ENCODE measurements around the gene MIA. TPM values are rescaled to one million over a fixed set of nuclear protein-coding genes. Genes with fewer than 3 reads are reported as not detected.

Gene MIA
- total and polyA plus RNA-seq, 10 donors = 1.5 to 14.2 (median 5.7) TPM; not detected in 6

DNA sequence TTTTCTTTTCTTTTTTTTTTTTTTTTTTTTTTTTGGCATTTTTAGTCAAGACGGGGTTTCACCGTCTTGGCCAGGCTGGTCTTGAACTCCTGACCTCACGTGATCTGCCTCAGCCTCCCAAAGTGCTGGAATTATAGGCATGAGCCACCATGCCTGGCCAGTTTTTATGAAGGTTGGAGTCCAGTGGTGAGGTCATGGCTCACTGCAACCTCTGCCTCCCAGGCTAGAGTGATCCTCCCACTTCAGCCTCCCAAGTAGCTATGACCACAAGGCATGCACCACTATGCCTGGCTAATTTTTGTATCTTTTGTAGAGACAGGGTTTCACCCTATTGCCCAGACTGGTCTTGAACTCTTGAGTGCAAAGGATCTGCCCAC lies 20.1 kb upstream of the MIA start:
- peak overlapping the region in 5 of 8 donors; percentile 14 to 93 (median 22) for H3K4me3 ChIP-seq
- intact Hi-C loops (cut with DNase I; ENCODE audit: low total_unique reads) = loop anchor here (10.0 kb wide), 1 partner anchor 50 kb away; no protein-coding TSS in a partner anchor
- peaks cover 47 to 89% (median 61%) of the 10 kb centered on the region in 6 donors for H3K4me1 ChIP-seq
- peak overlapping the region in 7 of 8 donors; percentile 58 to 97 (median 82) for H3K27ac ChIP-seq
- WGBS, 5 donors = 62 to 84% (median 67%) methylated on average over 3 of the region's 3 CpGs
- DNase-seq = no peak
- peaks cover 0 to 64% (median 40%) of the 10 kb centered on the region in 6 donors for H3K36me3 ChIP-seq
- H3K9me3 ChIP-seq = no peaks in the 10 kb centered on the region
- no peaks in the 10 kb centered on the region for H3K27me3 ChIP-seq (replicated peaks in 1 of 7)
- TF ChIP-seq POLR2A (IDR thresholded peaks at IDR 0.05) = no peak
- TF ChIP-seq POLR2AphosphoS5 (IDR thresholded peaks at IDR 0.05) = no peak

DNA sequence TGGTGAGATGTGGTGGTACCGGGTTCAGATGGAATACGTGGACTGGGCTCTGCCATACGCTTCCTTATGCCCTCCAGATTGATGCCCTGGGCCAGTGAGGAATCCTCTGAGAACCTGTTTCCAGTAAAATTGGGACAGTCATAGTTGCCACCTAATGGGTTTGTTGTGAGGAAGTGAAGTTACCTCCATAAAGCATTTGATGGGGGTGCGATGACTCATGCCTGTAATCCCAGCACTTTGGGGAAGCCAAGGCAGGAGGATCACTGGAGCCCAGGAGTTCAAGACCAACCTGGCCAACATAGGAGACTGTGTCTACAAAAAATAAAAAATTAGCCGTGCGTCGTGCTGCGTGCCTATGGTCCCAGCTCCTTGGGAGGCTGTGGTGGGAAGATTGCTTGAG lies 19.5 kb upstream of the MIA start:
- no peak for DNase-seq
- Histone ChIP-seq H3K4me3 (peak overlapping the region in 1 of 8 donors; percentile 93), H3K27ac (peak overlapping the region in 6 of 8 donors; percentile 43 to 97 (median 80)), H3K36me3 (peaks cover 0 to 69% (median 45%) of the 10 kb centered on the region in 6 donors), H3K27me3 (replicated peaks in 1 of 7) (no peaks in the 10 kb centered on the region), H3K4me1 (peaks cover 47 to 94% (median 64%) of the 10 kb centered on the region in 6 donors), H3K9me3 (no peaks in the 10 kb centered on the region)
- TF ChIP-seq POLR2A (IDR thresholded peaks at IDR 0.05) (no peak), POLR2AphosphoS5 (IDR thresholded peaks at IDR 0.05) (no peak)
- TF ChIP-seq, protein P1, sequence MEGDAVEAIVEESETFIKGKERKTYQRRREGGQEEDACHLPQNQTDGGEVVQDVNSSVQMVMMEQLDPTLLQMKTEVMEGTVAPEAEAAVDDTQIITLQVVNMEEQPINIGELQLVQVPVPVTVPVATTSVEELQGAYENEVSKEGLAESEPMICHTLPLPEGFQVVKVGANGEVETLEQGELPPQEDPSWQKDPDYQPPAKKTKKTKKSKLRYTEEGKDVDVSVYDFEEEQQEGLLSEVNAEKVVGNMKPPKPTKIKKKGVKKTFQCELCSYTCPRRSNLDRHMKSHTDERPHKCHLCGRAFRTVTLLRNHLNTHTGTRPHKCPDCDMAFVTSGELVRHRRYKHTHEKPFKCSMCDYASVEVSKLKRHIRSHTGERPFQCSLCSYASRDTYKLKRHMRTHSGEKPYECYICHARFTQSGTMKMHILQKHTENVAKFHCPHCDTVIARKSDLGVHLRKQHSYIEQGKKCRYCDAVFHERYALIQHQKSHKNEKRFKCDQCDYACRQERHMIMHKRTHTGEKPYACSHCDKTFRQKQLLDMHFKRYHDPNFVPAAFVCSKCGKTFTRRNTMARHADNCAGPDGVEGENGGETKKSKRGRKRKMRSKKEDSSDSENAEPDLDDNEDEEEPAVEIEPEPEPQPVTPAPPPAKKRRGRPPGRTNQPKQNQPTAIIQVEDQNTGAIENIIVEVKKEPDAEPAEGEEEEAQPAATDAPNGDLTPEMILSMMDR (IDR thresholded peaks at IDR 0.05 in 8 of 11, conservative IDR thresholded peaks at IDR 0.05 in 3 of 11) = no peak
- intact Hi-C loops (cut with DNase I; ENCODE audit: low total_unique reads) = loop anchor here (10.0 kb wide), 1 partner anchor 49 kb away; no protein-coding TSS in a partner anchor
- 87 to 97% (median 94%) methylated on average over 8 of the region's 8 CpGs for WGBS, 5 donors

DNA sequence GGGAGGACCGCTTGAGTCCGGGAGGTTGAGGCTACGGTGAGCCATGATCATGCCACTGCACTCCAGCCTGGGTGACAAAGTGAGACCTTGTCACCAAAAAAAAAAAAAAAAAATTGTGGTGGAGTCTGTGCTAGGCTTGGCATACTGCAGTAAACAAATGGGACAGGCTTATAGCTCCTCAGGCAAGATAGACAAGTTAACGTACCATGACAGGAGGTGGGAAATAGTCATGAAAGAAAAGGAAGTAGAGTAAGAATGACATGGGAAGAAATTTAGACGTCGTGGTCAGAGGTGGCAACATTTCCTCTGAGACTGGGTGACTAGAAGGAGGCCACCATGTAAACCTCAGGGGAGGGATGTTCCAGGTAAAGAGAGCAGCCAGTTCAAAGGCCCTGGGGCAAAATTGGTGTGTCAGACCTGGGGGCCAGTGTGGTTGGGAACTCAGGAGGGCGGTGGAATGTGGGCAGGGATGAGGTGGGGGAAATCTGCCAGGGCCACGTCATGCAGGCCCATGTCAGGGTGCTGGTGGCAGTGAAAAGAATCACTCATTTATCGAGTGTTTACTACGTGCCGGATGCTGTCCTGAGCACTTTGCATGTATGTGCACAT lies 18.7 kb upstream of the MIA start:
- TF ChIP-seq POLR2A (IDR thresholded peaks at IDR 0.05) (no peak), POLR2AphosphoS5 (IDR thresholded peaks at IDR 0.05) (peak in 2 of 3 donors; percentile 7 to 15)
- TF ChIP-seq, protein P1 (IDR thresholded peaks at IDR 0.05 in 8 of 11, conservative IDR thresholded peaks at IDR 0.05 in 3 of 11) = no peak
- H3K36me3 ChIP-seq = peaks cover 0 to 77% (median 54%) of the 10 kb centered on the region in 6 donors
- DNase-seq = no peak
- 63 to 66% (median 64%) methylated on average over 10 to 11 of the region's 11 CpGs for WGBS, 5 donors
- no peaks in the 10 kb centered on the region for H3K27me3 ChIP-seq (replicated peaks in 1 of 7)
- H3K9me3 ChIP-seq = no peaks in the 10 kb centered on the region
- peak overlapping the region in 2 of 8 donors; percentile 2 to 93 for H3K4me3 ChIP-seq
- intact Hi-C loops (cut with DNase I; ENCODE audit: low total_unique reads) = loop anchor here (10.0 kb wide), 1 partner anchor 48 kb away; no protein-coding TSS in a partner anchor
- H3K27ac ChIP-seq = peak overlapping the region in 6 of 8 donors; percentile 27 to 84 (median 61)
- peaks cover 47 to 99% (median 69%) of the 10 kb centered on the region in 6 donors for H3K4me1 ChIP-seq

DNA sequence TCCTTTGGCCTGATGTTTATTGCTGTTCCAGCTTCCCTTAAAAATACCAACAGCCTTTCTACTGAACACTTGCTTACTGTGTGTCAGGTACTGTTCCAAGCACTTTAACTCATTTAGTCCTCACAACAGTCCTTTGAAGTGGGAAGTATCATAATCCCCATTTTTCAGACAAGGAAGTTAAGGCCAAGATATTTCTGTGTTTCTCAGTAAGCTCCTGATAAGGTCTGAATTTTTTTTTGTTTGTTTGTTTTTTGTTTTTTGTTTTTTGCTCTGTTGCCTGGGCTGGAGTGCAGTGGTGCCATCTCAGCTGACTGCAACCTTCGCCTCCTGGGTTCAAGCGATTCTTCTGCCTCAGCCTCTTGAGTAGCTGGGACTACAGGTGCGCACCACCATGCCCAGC lies 16.8 kb upstream of the MIA start:
- H3K9me3 ChIP-seq = no peaks in the 10 kb centered on the region
- H3K27me3 ChIP-seq (replicated peaks in 1 of 7) = no peaks in the 10 kb centered on the region
- peaks cover 36 to 96% (median 64%) of the 10 kb centered on the region in 6 donors for H3K4me1 ChIP-seq
- TF ChIP-seq POLR2A (IDR thresholded peaks at IDR 0.05) = no peak
- TF ChIP-seq, protein P1 (IDR thresholded peaks at IDR 0.05 in 8 of 11, conservative IDR thresholded peaks at IDR 0.05 in 3 of 11) = no peak
- TF ChIP-seq POLR2AphosphoS5 (IDR thresholded peaks at IDR 0.05) = no peak
- WGBS, 5 donors = 95 to 99% (median 97%) methylated on average over 3 of the region's 3 CpGs
- intact Hi-C loops (cut with DNase I; ENCODE audit: low total_unique reads) = loop anchor here (10.0 kb wide), 1 partner anchor 46 kb away; no protein-coding TSS in a partner anchor
- no peak for DNase-seq
- no peak overlapping the region for H3K4me3 ChIP-seq
- peaks cover 10 to 95% (median 72%) of the 10 kb centered on the region in 6 donors for H3K36me3 ChIP-seq
- H3K27ac ChIP-seq = peak overlapping the region in 2 of 8 donors; percentile 13 to 49
